Measurements from ENCODE around the gene NUMBL. TPM values are rescaled to one million over a fixed set of nuclear protein-coding genes. Genes with fewer than 3 reads are reported as not detected.

NUMBL gene
- total RNA-seq = 100 to 1,000 TPM; 203 to 284 (median 251) TPM

GRCh38 chr19:40690050-40690692, at the start of gene NUMBL:
Gene NUMBL, minus strand, starts transcription at chr19:40690651. Its CDS starts 168 bp downstream, at chr19:40690483.
- DNase-seq (ENCODE audit: low spot score in 2 of 2) = no peak
- 3 to 19% methylated on average over 3 to 17 of the region's 50 CpGs for WGBS, 2 donors

DNA sequence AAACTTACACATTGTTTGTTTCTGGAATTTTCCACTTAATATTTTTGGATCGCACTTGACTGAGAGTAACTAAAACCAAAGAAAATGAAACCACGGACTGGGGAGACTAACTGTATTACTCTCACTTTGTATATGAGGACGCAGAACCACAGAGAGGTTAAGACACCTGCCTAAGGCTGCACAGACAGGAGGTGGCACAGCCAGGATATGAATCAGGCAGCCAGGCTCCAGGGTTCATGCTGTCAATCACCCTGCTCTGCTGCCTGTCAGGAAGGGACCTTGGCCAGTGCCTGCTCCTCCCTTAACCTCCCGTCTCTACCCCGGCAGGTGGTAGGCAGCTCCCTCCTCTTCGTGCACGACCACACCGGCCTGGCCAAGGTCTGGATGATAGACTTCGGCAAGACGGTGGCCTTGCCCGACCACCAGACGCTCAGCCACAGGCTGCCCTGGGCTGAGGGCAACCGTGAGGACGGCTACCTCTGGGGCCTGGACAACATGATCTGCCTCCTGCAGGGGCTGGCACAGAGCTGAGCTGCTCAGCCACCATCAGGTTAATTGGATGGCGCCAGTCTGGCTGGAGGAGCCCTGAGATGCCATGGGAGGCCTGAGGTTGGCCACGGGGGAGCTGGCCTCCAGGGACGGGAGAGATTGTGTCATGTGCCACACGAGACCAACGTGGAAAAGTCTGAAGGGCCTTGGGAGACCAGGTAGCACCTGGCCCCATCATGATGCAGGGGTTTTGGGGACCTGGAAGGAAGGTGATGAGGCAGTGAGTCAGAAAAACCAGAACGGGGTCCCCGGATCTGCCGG, 48.8 kb upstream of the NUMBL start:
- Histone ChIP-seq H3K9me3 (no peaks in the 10 kb centered on the region), H3K36me3 (peaks cover 3 to 93% (median 14%) of the 10 kb centered on the region in 3 donors), H3K4me1 (peaks cover 0 to 40% (median 2%) of the 10 kb centered on the region in 4 donors), H3K27me3 (no peaks in the 10 kb centered on the region), H3K4me3 (peak overlapping the region in 1 of 4 donors; percentile 35), H3K27ac (peak overlapping the region in 3 of 4 donors; percentile 58 to 80 (median 64))
- 85 to 88% methylated on average over 15 to 17 of the region's 22 CpGs for WGBS, 2 donors
- TF ChIP-seq EP300 (IDR thresholded peaks at IDR 0.05) = no peak
- TF ChIP-seq, protein P1, sequence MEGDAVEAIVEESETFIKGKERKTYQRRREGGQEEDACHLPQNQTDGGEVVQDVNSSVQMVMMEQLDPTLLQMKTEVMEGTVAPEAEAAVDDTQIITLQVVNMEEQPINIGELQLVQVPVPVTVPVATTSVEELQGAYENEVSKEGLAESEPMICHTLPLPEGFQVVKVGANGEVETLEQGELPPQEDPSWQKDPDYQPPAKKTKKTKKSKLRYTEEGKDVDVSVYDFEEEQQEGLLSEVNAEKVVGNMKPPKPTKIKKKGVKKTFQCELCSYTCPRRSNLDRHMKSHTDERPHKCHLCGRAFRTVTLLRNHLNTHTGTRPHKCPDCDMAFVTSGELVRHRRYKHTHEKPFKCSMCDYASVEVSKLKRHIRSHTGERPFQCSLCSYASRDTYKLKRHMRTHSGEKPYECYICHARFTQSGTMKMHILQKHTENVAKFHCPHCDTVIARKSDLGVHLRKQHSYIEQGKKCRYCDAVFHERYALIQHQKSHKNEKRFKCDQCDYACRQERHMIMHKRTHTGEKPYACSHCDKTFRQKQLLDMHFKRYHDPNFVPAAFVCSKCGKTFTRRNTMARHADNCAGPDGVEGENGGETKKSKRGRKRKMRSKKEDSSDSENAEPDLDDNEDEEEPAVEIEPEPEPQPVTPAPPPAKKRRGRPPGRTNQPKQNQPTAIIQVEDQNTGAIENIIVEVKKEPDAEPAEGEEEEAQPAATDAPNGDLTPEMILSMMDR (IDR thresholded peaks at IDR 0.05) = no peak
- no peak for TF ChIP-seq POLR2A (IDR thresholded peaks at IDR 0.05)
- DNase-seq (ENCODE audit: low spot score in 2 of 2) = no peak

More at GRCh38 chr19:40690050-40690692, at the start of gene NUMBL:
- TF ChIP-seq, protein P1 (IDR thresholded peaks at IDR 0.05) = no peak
- TF ChIP-seq POLR2A (IDR thresholded peaks at IDR 0.05) = peak; percentile 64 to 92
- TF ChIP-seq EP300 (IDR thresholded peaks at IDR 0.05) = no peak
- peak within 1 kb of the TSS; percentile 92 to 98 (median 96) for H3K27ac ChIP-seq
- H3K9me3 ChIP-seq = no peaks in the 10 kb centered on the region
- H3K36me3 ChIP-seq = peaks cover 0 to 51% (median 0%) of the 10 kb centered on the region in 3 donors
- H3K4me3 ChIP-seq = peak within 1 kb of the TSS; percentile 58 to 100 (median 90)
- H3K27me3 ChIP-seq = no peaks in the 10 kb centered on the region
- H3K4me1 ChIP-seq = peaks cover 0 to 54% (median 28%) of the 10 kb centered on the region in 4 donors

DNA sequence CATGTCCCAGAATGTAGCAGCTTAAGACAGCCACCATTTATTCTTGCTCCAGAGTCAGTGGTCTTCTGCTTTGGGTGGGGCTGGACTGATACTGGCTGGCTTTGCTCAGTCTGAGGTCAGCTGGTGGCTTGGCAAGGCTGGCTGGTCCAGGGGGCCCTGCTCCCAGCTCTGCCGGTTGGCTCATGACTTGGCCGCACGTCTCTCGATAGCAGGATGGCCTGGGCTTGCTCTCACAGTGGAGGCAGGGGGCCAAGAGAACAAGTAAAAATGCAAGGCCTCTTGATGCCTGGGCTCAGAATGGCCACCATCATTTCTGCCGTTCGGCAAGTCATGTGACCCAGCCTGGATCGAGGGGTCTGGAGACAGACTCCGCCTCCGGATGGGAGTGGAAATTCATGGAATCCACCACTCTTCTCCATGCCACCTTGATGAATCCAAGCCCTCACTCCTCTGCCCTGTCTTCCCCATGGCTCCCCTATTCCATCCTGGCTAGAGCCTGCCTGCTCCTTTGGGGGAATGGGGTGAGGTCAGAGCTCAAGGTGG, 46.7 kb upstream of the NUMBL start:
- WGBS, 2 donors = 73 to 78% methylated on average over 8 to 9 of the region's 9 CpGs
- Histone ChIP-seq H3K36me3 (peaks cover 4 to 96% (median 27%) of the 10 kb centered on the region in 3 donors), H3K4me3 (no peak overlapping the region), H3K4me1 (peaks cover 0 to 38% (median 2%) of the 10 kb centered on the region in 4 donors), H3K27ac (peak overlapping the region in 1 of 4 donors; percentile 10), H3K9me3 (no peaks in the 10 kb centered on the region), H3K27me3 (no peaks in the 10 kb centered on the region)
- TF ChIP-seq, protein P1 (IDR thresholded peaks at IDR 0.05) = no peak
- TF ChIP-seq EP300 (IDR thresholded peaks at IDR 0.05) (peak in 1 of 2 donors; percentile 6), POLR2A (IDR thresholded peaks at IDR 0.05) (no peak)
- no peak for DNase-seq (ENCODE audit: low spot score in 2 of 2)

DNA sequence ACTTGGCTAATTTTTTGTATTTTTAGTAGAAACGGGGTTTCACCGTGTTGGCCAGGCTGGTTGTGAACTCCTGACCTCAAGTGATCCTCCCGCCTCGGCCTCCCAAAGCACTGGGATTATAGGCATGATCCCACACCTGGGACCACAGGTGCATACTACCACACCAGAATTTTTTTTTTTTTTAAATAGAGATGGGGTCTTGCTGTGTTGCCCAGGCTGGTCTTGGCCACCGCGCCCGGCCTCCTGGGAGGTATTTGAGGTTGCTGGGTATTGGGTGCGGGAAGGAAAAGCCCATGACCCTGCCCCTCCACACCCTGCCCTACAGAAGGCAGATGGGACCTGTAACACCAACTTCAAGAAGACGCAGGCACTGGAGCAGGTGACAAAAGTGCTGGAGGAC, 46.2 kb upstream of the NUMBL start:
- no peak overlapping the region for H3K4me3 ChIP-seq
- no peaks in the 10 kb centered on the region for H3K9me3 ChIP-seq
- 85 to 93% methylated on average over 9 of the region's 9 CpGs for WGBS, 2 donors
- H3K27me3 ChIP-seq = no peaks in the 10 kb centered on the region
- peaks cover 0 to 33% (median 2%) of the 10 kb centered on the region in 4 donors for H3K4me1 ChIP-seq
- TF ChIP-seq, protein P1 (IDR thresholded peaks at IDR 0.05) = no peak
- TF ChIP-seq POLR2A (IDR thresholded peaks at IDR 0.05) (no peak), EP300 (IDR thresholded peaks at IDR 0.05) (no peak)
- H3K27ac ChIP-seq = peak overlapping the region in 1 of 4 donors; percentile 10
- DNase-seq (ENCODE audit: low spot score in 2 of 2) = no peak
- peaks cover 4 to 96% (median 27%) of the 10 kb centered on the region in 3 donors for H3K36me3 ChIP-seq
